ENCODE results near the gene EPDR1. TPM values are rescaled to one million over a fixed set of nuclear protein-coding genes. Genes with fewer than 3 reads are reported as not detected.
"Not testable (repeated sequence)": the region's sequence is repeated elsewhere in the genome, so short reads cannot be mapped to it uniquely, and the experiment has no call there.

EPDR1 gene
- total RNA-seq, 1 donor from 2014 or later, result 13.0 TPM

DNA sequence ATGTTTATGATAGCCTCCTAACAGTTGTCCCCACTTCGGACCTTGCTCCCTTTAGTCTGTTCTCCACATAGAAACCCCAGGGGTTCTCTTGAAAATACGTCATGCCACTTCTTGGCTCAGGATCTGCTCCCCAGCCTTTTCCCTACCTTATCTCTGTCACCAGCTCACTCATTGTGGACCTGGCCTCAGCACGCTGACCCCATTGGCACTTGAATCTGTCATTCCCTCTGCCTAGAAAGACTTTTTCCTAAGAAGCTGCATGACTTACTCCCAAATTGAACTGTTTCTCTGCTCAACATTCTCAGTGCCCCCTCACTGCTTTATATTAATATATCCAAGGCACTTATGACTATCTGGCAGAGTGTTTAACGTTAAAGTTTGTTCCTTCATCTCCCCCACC is 8.4 kb downstream of the EPDR1 start:
- no peak for DNase-seq (ENCODE audit: low spot score)

GRCh38 chr7:37930226-37930948 is 9.9 kb downstream of the EPDR1 start:
- DNase-seq (ENCODE audit: low spot score), result no peak

DNA sequence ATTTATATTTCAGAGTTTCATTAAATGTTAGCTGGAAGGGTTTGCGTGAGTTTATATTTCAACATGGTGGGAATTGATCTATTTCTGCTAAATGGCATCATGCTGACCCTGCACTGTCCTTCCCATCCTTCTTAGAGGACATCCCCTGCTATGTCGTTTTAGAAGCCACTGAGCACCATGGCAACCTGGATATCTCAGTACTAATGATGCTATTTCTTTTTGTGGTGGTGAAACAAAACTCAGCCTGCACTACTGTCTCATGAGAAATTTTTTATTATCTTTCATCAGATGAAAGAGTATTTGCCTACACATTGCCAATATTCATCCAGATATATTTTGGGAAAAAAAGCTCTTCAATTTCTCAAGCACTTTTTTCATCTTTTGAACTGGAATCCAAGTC is 12.1 kb downstream of the EPDR1 start:
- DNase-seq (ENCODE audit: low spot score), result no peak

- no peak for DNase-seq (ENCODE audit: low spot score)
Observed at GRCh38 chr7:37933018-37933566, 12.7 kb downstream of the EPDR1 start.

- DNase-seq (ENCODE audit: low spot score), result no peak
Observed at GRCh38 chr7:37942934-37943610, 22.6 kb downstream of the EPDR1 start.

DNA sequence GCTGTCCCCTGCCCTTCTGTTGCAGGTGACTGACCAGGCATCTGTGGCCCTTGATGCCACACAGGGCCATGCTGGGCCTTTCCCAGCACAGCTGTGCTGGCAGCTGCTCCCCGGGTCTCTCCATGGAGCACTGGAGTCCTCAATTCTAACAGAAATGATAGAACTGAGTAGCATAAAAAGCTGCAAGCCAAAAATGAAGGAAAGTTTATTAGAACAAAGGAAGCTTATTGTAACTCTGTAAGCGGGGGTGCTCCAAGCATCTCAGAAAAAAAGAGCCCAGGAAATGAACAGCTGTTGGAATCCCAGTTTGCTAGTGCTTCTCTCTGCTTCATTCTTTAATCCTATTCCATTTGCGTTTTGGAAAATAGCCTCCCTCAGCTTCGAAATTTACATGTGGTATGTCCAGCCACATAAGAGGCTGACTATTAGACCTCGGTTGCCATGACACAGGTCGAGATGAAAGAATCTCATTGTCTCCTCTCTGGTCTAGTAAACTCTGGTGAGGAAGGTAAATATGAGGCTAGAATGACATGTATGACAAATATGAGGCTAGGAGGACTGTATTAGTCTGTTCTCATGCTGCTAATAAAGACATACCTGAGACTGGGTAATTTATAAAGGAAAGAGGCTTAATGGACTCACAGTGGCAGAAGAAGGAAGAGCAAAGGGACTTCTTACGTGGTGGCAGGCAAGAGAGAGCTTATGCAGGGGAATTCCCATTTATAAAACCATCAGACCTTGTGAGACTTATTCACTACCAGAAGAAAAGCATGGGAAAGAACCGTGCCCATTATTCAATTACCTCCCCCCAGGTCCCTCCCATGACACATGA is 23.7 kb downstream of the EPDR1 start:
- DNase-seq (ENCODE audit: low spot score), result no peak

GRCh38 chr7:37944737-37945054 is 24.3 kb downstream of the EPDR1 start:
- DNase-seq (ENCODE audit: low spot score), result no peak

GRCh38 chr7:37945336-37945735 is 24.9 kb downstream of the EPDR1 start:
- no peak for DNase-seq (ENCODE audit: low spot score)

DNA sequence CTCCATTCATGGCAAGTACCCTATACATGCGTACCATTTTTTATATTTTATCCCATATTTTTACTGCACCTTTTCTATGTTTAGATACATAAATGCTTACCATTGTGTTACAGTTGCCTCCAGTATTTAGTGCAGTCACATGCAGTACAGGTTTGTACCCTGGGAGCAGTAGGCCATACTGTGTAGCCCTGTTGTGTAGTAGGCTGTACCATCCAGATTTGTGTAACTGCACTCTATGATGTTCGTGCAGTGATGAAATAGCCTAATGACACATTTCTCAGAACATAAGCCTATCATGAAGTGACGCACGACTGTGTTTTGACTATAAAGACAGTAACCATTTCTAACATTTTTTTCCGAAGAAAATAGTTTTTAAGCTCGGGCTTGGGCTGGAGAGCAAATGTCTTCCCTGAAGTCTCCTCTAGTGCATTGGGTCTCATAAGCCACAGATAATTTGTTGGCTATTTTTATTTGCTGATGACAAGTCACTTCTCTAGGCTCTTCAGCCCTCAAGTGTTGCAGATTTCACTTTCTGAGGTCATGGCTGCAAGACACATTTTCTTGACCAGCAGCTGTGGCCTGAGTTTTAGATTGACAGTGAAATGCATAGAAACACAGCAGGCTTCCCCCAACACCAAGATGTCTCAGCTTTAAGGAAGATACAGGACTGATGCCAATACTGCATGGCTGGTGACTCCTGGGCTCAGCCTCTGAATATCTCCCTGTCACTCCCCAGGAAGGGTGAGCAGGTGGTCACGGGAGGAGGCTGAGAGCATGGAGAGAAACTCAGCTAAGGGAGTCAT is 26.9 kb downstream of the EPDR1 start:
- DNase-seq (ENCODE audit: low spot score), result no peak

- no peak for DNase-seq (ENCODE audit: low spot score)
Observed at GRCh38 chr7:37947941-37948210, 27.4 kb downstream of the EPDR1 start.

- DNase-seq (ENCODE audit: low spot score), result no peak
Observed at GRCh38 chr7:37952240-37952639, 31.8 kb downstream of the EPDR1 start.

GRCh38 chr7:37954217-37954616 is 33.8 kb downstream of the EPDR1 start:
- not testable (repeated sequence) for DNase-seq (ENCODE audit: low spot score)

- no peak for DNase-seq (ENCODE audit: low spot score)
Observed at GRCh38 chr7:37956791-37957190, 36.4 kb downstream of the EPDR1 start.

- no peak for DNase-seq (ENCODE audit: low spot score)
Observed at GRCh38 chr7:37957221-37957970, 37.0 kb downstream of the EPDR1 start.

DNA sequence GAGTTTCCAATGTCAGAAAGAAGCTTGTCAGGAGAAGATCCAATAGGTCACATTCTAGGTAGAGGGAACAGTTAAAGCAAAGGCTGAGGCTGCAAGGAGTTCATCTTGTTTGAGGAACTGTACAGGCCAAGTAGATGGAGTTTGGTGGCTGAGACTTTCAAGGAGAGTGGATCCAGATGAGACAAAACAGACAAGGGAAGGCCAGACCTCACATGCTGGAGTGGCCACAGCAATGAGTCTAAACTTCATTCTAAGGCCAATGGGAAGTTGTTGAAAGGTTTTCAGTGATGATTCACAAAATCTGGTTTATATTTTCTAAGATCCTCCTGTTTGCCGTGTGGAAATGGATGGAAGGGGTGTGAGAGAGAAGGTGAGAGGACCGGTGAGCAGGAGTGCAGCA is 40.0 kb downstream of the EPDR1 start:
- DNase-seq (ENCODE audit: low spot score), result no peak

DNA sequence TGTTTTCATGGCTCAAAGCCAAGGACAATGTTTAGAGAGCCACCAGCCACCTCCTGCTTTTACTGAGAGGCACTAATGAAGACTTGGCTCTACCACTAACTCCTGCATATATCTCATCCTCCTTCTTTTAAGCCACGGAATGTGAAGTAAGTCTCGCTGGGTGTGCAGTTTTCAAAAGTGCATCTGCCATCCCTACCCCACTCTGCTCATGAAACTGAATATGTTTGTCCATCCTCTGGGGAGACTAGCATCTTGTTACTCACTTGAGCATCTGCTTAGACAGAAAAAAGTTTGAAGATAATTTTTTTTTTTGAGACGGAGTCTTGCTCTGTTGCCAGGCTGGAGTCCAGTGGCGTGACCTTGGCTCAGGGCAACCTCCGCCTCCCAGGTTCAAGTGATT is 40.8 kb downstream of the EPDR1 start:
- no peak for DNase-seq (ENCODE audit: low spot score)

DNA sequence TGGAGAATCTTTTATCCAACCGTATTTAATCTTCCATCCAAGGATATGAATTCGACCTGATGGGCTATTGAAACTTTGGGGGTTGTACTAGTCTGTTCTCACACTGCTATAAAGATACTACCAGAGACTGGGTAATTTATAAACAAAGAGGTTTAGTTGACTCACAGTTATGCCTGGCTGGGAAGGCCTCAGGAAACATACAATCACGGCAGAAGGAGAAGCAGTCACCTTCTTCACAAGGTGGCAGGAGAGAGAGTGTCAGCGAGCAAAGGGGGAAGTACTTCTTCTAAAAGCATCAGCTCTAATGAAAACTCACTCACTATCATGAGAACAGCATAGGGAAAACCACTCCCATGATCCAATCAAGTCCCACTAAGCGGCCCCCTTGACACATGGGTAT is 43.8 kb downstream of the EPDR1 start:
- no peak for DNase-seq (ENCODE audit: low spot score)

DNA sequence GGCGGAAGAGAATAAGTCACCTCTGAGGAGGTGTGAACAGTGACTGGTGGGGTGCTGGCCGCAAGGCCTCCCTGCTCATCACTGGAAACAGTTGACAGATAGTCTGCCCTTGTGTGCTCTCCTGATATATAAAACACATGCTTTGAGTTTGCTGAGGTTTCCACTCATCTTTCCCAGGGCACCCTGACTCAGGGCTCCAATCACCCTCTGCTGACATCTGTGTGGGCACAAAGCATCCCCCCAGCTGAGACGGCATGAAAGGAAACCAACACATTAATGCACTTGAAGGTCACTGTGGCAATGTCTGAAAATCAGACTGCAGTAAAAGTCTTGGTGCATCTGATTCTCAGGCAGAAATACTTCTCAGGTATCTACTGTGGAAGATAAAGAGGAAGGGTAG is 49.8 kb downstream of the EPDR1 start:
- DNase-seq (ENCODE audit: low spot score), result no peak

DNA sequence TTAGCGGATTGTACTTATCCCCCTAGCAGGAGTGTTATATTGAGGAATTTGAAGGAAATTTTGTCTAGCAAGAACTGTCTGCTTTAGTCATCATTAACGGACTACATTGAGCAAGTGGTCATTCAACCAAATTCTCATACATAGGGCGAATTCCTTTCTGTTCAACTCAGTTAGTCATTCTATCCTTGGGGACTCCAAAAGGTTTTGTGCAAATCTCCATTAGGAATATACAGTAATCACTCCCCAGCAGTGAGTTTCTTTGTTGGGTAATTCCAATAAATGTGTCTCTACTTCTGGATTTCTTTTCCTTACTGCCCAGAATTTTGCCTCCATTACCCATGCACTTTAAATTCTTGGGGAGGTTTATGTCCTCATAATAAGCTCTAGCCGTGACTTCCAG is 51.1 kb downstream of the EPDR1 start:
- DNase-seq (ENCODE audit: low spot score), result no peak

DNA sequence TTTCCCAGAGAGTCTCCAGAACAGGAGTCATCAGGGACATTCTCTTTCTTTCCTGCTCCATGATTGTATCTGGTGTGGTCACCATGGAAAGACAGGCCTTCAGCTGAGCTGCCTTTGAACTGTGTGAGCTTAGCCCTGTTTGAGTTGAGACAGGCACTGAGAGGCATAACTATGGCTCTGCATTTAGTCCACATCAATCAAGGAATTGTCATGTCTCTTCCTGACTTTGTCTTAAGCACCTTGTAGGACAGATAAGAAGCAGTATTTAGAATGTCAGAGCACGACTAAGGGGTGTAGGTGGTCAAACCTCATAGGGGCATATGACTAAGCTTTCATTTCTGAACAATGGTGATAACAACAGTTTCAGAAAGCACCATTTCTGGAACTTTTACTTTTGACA is 53.5 kb downstream of the EPDR1 start:
- DNase-seq (ENCODE audit: low spot score), result no peak

- DNase-seq (ENCODE audit: low spot score), result peak; percentile 5
Observed at GRCh38 chr7:37974711-37975110, 54.3 kb downstream of the EPDR1 start.
